Mesendoderm (in vitro differentiated cells): ENCODE data around the gene TCAIM.

Experiments
- DNase-seq: peaks from one replicate; pipeline ENCODE4 v3.0.0; 2013
- H2AK5ac ChIP-seq: 2 replicates; pipeline ENCODE4 v1.6.1; 2013; ENCODE audit warnings: low read length, inconsistent platforms
- H2BK120ac ChIP-seq: 2 replicates; pipeline ENCODE4 v1.6.1; 2013; ENCODE audit warnings: low read depth, mild to moderate bottlenecking, low read length, moderate library complexity, mixed read lengths
- H2BK15ac ChIP-seq: replicated peaks from 2 replicates; pipeline ENCODE4 v1.6.1; 2013; ENCODE audit warnings: low read depth, mild to moderate bottlenecking, moderate library complexity
- H2BK5ac ChIP-seq: 2 replicates; pipeline ENCODE4 v1.6.1; 2013; ENCODE audit warnings: low read length, inconsistent platforms
- H3K18ac ChIP-seq: 2 replicates; pipeline ENCODE4 v1.6.1; 2013; ENCODE audit warnings: mild to moderate bottlenecking, low read length, mixed read lengths
- H3K23ac ChIP-seq: one replicate; pipeline ENCODE4 v1.6.1; 2013; ENCODE audit warnings: low read length
- H3K27ac ChIP-seq: 2 replicates; pipeline ENCODE4 v1.5.1; 2013; ENCODE audit warnings: low read depth, mild to moderate bottlenecking, inconsistent platforms, low read length, moderate library complexity
- H3K27me3 ChIP-seq: 2 replicates; pipeline ENCODE4 v1.6.1; 2013; ENCODE audit warnings: low read length, control low read depth, mild to moderate bottlenecking, inconsistent platforms; ENCODE audit not compliant: insufficient read depth, poor library complexity
- H3K36me3 ChIP-seq: 2 replicates; pipeline ENCODE4 v1.6.1; 2013; ENCODE audit warnings: low read length, inconsistent platforms; ENCODE audit not compliant: control insufficient read depth, insufficient read depth
- H3K4ac ChIP-seq: one replicate; pipeline ENCODE4 v1.6.1; 2013; ENCODE audit warnings: low read depth, mild to moderate bottlenecking, low read length, moderate library complexity
- H3K4me1 ChIP-seq: 2 replicates; pipeline ENCODE4 v1.6.1; 2013; ENCODE audit warnings: low read depth, low read length, inconsistent platforms; ENCODE audit not compliant: control insufficient read depth
- H3K4me2 ChIP-seq: 2 replicates; pipeline ENCODE4 v1.6.1; 2013; ENCODE audit warnings: low read length
- H3K4me3 ChIP-seq: 2 replicates; pipeline ENCODE4 v1.5.1; 2013; ENCODE audit warnings: mild to moderate bottlenecking, low read length
- H3K56ac ChIP-seq: one replicate; pipeline ENCODE4 v1.6.1; 2013; ENCODE audit warnings: low read length
- H3K79me1 ChIP-seq: 2 replicates; pipeline ENCODE4 v1.6.1; 2013; ENCODE audit warnings: low read length, inconsistent platforms
- H3K79me2 ChIP-seq: 2 replicates; pipeline ENCODE4 v1.6.1; 2013; ENCODE audit warnings: mild to moderate bottlenecking, low read length; ENCODE audit not compliant: control insufficient read depth, insufficient read depth
- H3K9ac ChIP-seq: 2 replicates; pipeline ENCODE4 v1.6.1; 2013; ENCODE audit warnings: low read length, inconsistent platforms
- H4K5ac ChIP-seq: one replicate; pipeline ENCODE4 v1.6.1; 2013; ENCODE audit warnings: low read length
- H4K8ac ChIP-seq: one replicate; pipeline ENCODE4 v1.6.1; 2013; ENCODE audit warnings: low read depth, mild to moderate bottlenecking, control low read depth, low read length, moderate library complexity
- WGBS: extraction: QIAGEN DNeasy Blood & Tissue Kit; methylation state at CpG from one replicate; pipeline ENCODE4 v1.1.7; 2013; ENCODE audit warnings: low lambda C conversion rate, missing lambda C conversion rate; ENCODE audit not compliant: insufficient coverage; ENCODE audit errors: extremely low coverage; 5-methylcytosine and 5-hydroxymethylcytosine counted together

The TCAIM gene

GRCh38 chr3:44348993-44349392 is 10.4 kb downstream of the TCAIM start:
- Histone ChIP-seq H2BK120ac (no peak overlapping the region), H3K4ac (no peak overlapping the region), H3K56ac (no peak overlapping the region), H2BK15ac (no peak overlapping the region), H4K5ac (no peak overlapping the region), H3K36me3 (no peaks in the 10 kb centered on the region), H3K4me3 (no peak overlapping the region), H3K4me2 (no peak overlapping the region), H3K27me3 (no peaks in the 10 kb centered on the region), H3K9ac (no peak overlapping the region), H2AK5ac (no peak overlapping the region), H3K18ac (no peak overlapping the region), H3K79me1 (no peaks in the 10 kb centered on the region), H3K79me2 (no peaks in the 10 kb centered on the region), H3K4me1 (no peaks in the 10 kb centered on the region), H3K27ac (no peak overlapping the region), H2BK5ac (no peak overlapping the region), H4K8ac (no peak overlapping the region), H3K23ac (no peak overlapping the region)
- no peak for DNase-seq
- WGBS = no CpG with 5 or more reads among the region's 6 CpGs

GRCh38 chr3:44353355-44353924 is 14.9 kb downstream of the TCAIM start:
- Histone ChIP-seq H3K4ac (no peak overlapping the region), H3K4me2 (no peak overlapping the region), H3K4me3 (no peak overlapping the region), H3K18ac (no peak overlapping the region), H3K27me3 (no peaks in the 10 kb centered on the region), H2BK15ac (no peak overlapping the region), H3K79me2 (no peaks in the 10 kb centered on the region), H2AK5ac (no peak overlapping the region), H2BK5ac (no peak overlapping the region), H3K79me1 (no peaks in the 10 kb centered on the region), H3K36me3 (no peaks in the 10 kb centered on the region), H3K23ac (no peak overlapping the region), H3K9ac (no peak overlapping the region), H3K27ac (no peak overlapping the region), H3K56ac (no peak overlapping the region), H4K8ac (no peak overlapping the region), H4K5ac (no peak overlapping the region), H3K4me1 (no peaks in the 10 kb centered on the region), H2BK120ac (no peak overlapping the region)
- DNase-seq = no peak
- no CpG with 5 or more reads among the region's 1 CpG for WGBS

- Histone ChIP-seq H3K56ac (no peak overlapping the region), H2BK120ac (no peak overlapping the region), H4K8ac (no peak overlapping the region), H3K27me3 (no peaks in the 10 kb centered on the region), H3K36me3 (no peaks in the 10 kb centered on the region), H3K4me1 (no peaks in the 10 kb centered on the region), H2BK15ac (no peak overlapping the region), H3K9ac (no peak overlapping the region), H3K23ac (no peak overlapping the region), H3K79me2 (no peaks in the 10 kb centered on the region), H3K4me3 (no peak overlapping the region), H3K4me2 (no peak overlapping the region), H2BK5ac (no peak overlapping the region), H3K18ac (no peak overlapping the region), H4K5ac (no peak overlapping the region), H3K79me1 (no peaks in the 10 kb centered on the region), H3K4ac (no peak overlapping the region), H2AK5ac (no peak overlapping the region), H3K27ac (no peak overlapping the region)
- no CpG with 5 or more reads among the region's 2 CpGs for WGBS
- DNase-seq = no peak
Measured at GRCh38 chr3:44355362-44356033, 16.9 kb downstream of the TCAIM start.

- no peaks in the 10 kb centered on the region for H3K79me2 ChIP-seq
- no peak overlapping the region for H4K5ac ChIP-seq
- H3K27me3 ChIP-seq = no peaks in the 10 kb centered on the region
- H3K18ac ChIP-seq = no peak overlapping the region
- no peak overlapping the region for H3K27ac ChIP-seq
- H3K23ac ChIP-seq = no peak overlapping the region
- H3K4ac ChIP-seq = no peak overlapping the region
- H2AK5ac ChIP-seq = no peak overlapping the region
- no peak overlapping the region for H4K8ac ChIP-seq
- H3K4me1 ChIP-seq = no peaks in the 10 kb centered on the region
- H3K36me3 ChIP-seq = no peaks in the 10 kb centered on the region
- no peak overlapping the region for H3K4me2 ChIP-seq
- no peak overlapping the region for H3K56ac ChIP-seq
- no peak overlapping the region for H2BK120ac ChIP-seq
- no CpG with 5 or more reads among the region's 3 CpGs for WGBS
- H2BK15ac ChIP-seq = no peak overlapping the region
- no peaks in the 10 kb centered on the region for H3K79me1 ChIP-seq
- H2BK5ac ChIP-seq = no peak overlapping the region
- no peak overlapping the region for H3K9ac ChIP-seq
- H3K4me3 ChIP-seq = no peak overlapping the region
- DNase-seq = peak; percentile 88
Measured at GRCh38 chr3:44359146-44359751, 20.7 kb downstream of the TCAIM start.

- Histone ChIP-seq H2BK120ac (no peak overlapping the region), H3K4me3 (no peak overlapping the region), H3K36me3 (no peaks in the 10 kb centered on the region), H2BK15ac (no peak overlapping the region), H4K5ac (no peak overlapping the region), H3K79me1 (no peaks in the 10 kb centered on the region), H3K27ac (no peak overlapping the region), H3K79me2 (no peaks in the 10 kb centered on the region), H4K8ac (no peak overlapping the region), H2AK5ac (no peak overlapping the region), H3K4me2 (no peak overlapping the region), H2BK5ac (no peak overlapping the region), H3K4me1 (no peaks in the 10 kb centered on the region), H3K18ac (no peak overlapping the region), H3K4ac (no peak overlapping the region), H3K23ac (no peak overlapping the region), H3K56ac (no peak overlapping the region), H3K9ac (no peak overlapping the region), H3K27me3 (no peaks in the 10 kb centered on the region)
- WGBS = 100% methylated on average over 1 of the region's 2 CpGs
- no peak for DNase-seq
Measured at GRCh38 chr3:44363591-44363990, 25.0 kb downstream of the TCAIM start.
